KMS-11 (cell line): ENCODE data around the gene CENPP.

Experiments used
- H2AFZ ChIP-seq: fragments of 200-600 bp; sonication (generic); 2 replicates; pipeline ENCODE4 v1.6.1; 2016; ENCODE audit warnings: antibody characterized with exemption, mixed run types, low read depth
- H3K27ac ChIP-seq: fragments of 200-600 bp; sonication (generic); 2 replicates; pipeline ENCODE4 v1.6.1; 2016; ENCODE audit warnings: mild to moderate bottlenecking, mixed run types
- H3K27me3 ChIP-seq: fragments of 200-600 bp; sonication (generic); 2 replicates; pipeline ENCODE4 v1.6.1; 2017; ENCODE audit warnings: mild to moderate bottlenecking, low read depth, mixed run types, moderate library complexity; ENCODE audit not compliant: insufficient read depth
- H3K36me3 ChIP-seq: fragments of 200-600 bp; sonication (generic); 2 replicates; pipeline ENCODE4 v1.6.1; 2017; ENCODE audit warnings: mild to moderate bottlenecking, mixed run types; ENCODE audit not compliant: insufficient read depth
- H3K4me1 ChIP-seq: fragments of 200-600 bp; sonication (generic); 2 replicates; pipeline ENCODE4 v1.6.1; 2016; ENCODE audit warnings: mild to moderate bottlenecking, low read depth, mixed run types; ENCODE audit not compliant: poor library complexity, severe bottlenecking
- H3K4me2 ChIP-seq: fragments of 200-600 bp; sonication (generic); 2 replicates; pipeline ENCODE4 v1.7.0; 2016; ENCODE audit warnings: mild to moderate bottlenecking, mixed run types
- H3K4me3 ChIP-seq: fragments of 200-600 bp; sonication (generic); IDR thresholded peaks from 2 replicates; pipeline ENCODE4 v1.6.1; 2017; ENCODE audit warnings: low read depth, low read length, mixed read lengths; ENCODE audit not compliant: insufficient read depth
- H3K79me2 ChIP-seq: fragments of 200-600 bp; sonication (generic); 2 replicates; pipeline ENCODE4 v1.6.1; 2016; ENCODE audit warnings: low read depth, mixed run types; ENCODE audit not compliant: insufficient read depth
- H3K9ac ChIP-seq: fragments of 200-600 bp; sonication (generic); 2 replicates; pipeline ENCODE4 v1.6.1; 2016; ENCODE audit warnings: mild to moderate bottlenecking, mixed run types
- H4K20me1 ChIP-seq: fragments of 200-600 bp; sonication (generic); 2 replicates; pipeline ENCODE4 v1.6.1; 2016; ENCODE audit warnings: mild to moderate bottlenecking, mixed run types; ENCODE audit not compliant: insufficient read depth
- CTCF ChIP-seq: fragments of 200-600 bp; sonication (generic); conservative IDR thresholded peaks from 2 replicates; pipeline ENCODE4 v1.6.1; 2017; ENCODE audit warnings: low read depth, mild to moderate bottlenecking, antibody characterized with exemption, low read length, moderate library complexity, mixed read lengths

The CENPP gene

GRCh38 chr9:92385001-92385400 is 59.2 kb downstream of the CENPP start:
- H3K27me3 ChIP-seq = no peaks in the 10 kb centered on the region
- no peak overlapping the region for H3K4me2 ChIP-seq
- H3K36me3 ChIP-seq = no peaks in the 10 kb centered on the region
- H4K20me1 ChIP-seq = no peaks in the 10 kb centered on the region
- H3K27ac ChIP-seq = no peak overlapping the region
- TF ChIP-seq CTCF = no peak
- no peaks in the 10 kb centered on the region for H3K4me1 ChIP-seq
- no peaks in the 10 kb centered on the region for H3K79me2 ChIP-seq
- no peak overlapping the region for H3K9ac ChIP-seq
- no peak overlapping the region for H3K4me3 ChIP-seq
- no peak overlapping the region for H2AFZ ChIP-seq

- H2AFZ ChIP-seq = no peak overlapping the region
- TF ChIP-seq CTCF = no peak
- H3K36me3 ChIP-seq = no peaks in the 10 kb centered on the region
- H4K20me1 ChIP-seq = no peaks in the 10 kb centered on the region
- no peak overlapping the region for H3K4me3 ChIP-seq
- H3K4me2 ChIP-seq = no peak overlapping the region
- H3K9ac ChIP-seq = no peak overlapping the region
- no peaks in the 10 kb centered on the region for H3K27me3 ChIP-seq
- H3K27ac ChIP-seq = no peak overlapping the region
- no peaks in the 10 kb centered on the region for H3K4me1 ChIP-seq
- no peaks in the 10 kb centered on the region for H3K79me2 ChIP-seq
Observed at GRCh38 chr9:92385477-92385876, 59.7 kb downstream of the CENPP start.

- Histone ChIP-seq H3K4me3 (no peak overlapping the region), H3K4me2 (no peak overlapping the region), H4K20me1 (no peaks in the 10 kb centered on the region), H3K4me1 (no peaks in the 10 kb centered on the region), H3K27ac (no peak overlapping the region), H3K36me3 (no peaks in the 10 kb centered on the region), H3K27me3 (no peaks in the 10 kb centered on the region), H3K9ac (no peak overlapping the region), H3K79me2 (no peaks in the 10 kb centered on the region), H2AFZ (no peak overlapping the region)
- TF ChIP-seq CTCF = no peak
Observed at GRCh38 chr9:92385953-92386352, 60.2 kb downstream of the CENPP start.

GRCh38 chr9:92392690-92393089 is 66.9 kb downstream of the CENPP start:
- Histone ChIP-seq H3K9ac (no peak overlapping the region), H3K4me3 (no peak overlapping the region), H3K27me3 (no peaks in the 10 kb centered on the region), H2AFZ (no peak overlapping the region), H3K4me2 (no peak overlapping the region), H3K79me2 (no peaks in the 10 kb centered on the region), H3K4me1 (no peaks in the 10 kb centered on the region), H3K27ac (no peak overlapping the region), H3K36me3 (no peaks in the 10 kb centered on the region), H4K20me1 (no peaks in the 10 kb centered on the region)
- no peak for TF ChIP-seq CTCF

GRCh38 chr9:92393686-92394085 is 67.9 kb downstream of the CENPP start:
- H3K4me2 ChIP-seq = no peak overlapping the region
- no peaks in the 10 kb centered on the region for H4K20me1 ChIP-seq
- no peaks in the 10 kb centered on the region for H3K36me3 ChIP-seq
- H3K79me2 ChIP-seq = no peaks in the 10 kb centered on the region
- H3K9ac ChIP-seq = no peak overlapping the region
- no peaks in the 10 kb centered on the region for H3K4me1 ChIP-seq
- no peak overlapping the region for H3K27ac ChIP-seq
- no peak overlapping the region for H3K4me3 ChIP-seq
- H2AFZ ChIP-seq = no peak overlapping the region
- H3K27me3 ChIP-seq = no peaks in the 10 kb centered on the region
- TF ChIP-seq CTCF = no peak
